HepG2 (cell line): Measurements from ENCODE around the gene KIAA1958. TPM values are rescaled to one million over a fixed set of nuclear protein-coding genes. Genes with fewer than 3 reads are reported as not detected.
A peak's percentile ranks its signal among the peaks of the same experiment; 100 is the strongest.

Experiments
- EED ChIP-seq: sonication (generic); formaldehyde crosslinking; IDR thresholded peaks from 2 replicates; pipeline ENCODE4 v1.5.0; 2020; ENCODE audit warnings: mild to moderate bottlenecking, missing genetic modification reagents
- HMG20B ChIP-seq: conservative IDR thresholded peaks from 2 replicates; pipeline ENCODE4 v1.6.1; 2016; ENCODE audit warnings: missing genetic modification reagents, missing compliant biosample characterization
- IKZF1 ChIP-seq: fragments of 450-650 bp; IDR thresholded peaks from 2 replicates; pipeline ENCODE4 v1.7.1; 2016
- LCORL ChIP-seq, 2 experiments: fragments of 450-650 bp in 1 of 2; sonication (generic) in 1 of 2; formaldehyde crosslinking in 1 of 2; IDR thresholded peaks; 2 replicates each; pipeline versions ENCODE4 v1.5.0 to v1.6.1; 2017 to 2020; ENCODE audit warnings: antibody characterized with exemption in 1 of 2, missing genetic modification reagents in 1 of 2
- MEIS1 ChIP-seq: sonication (generic); formaldehyde crosslinking; IDR thresholded peaks from 2 replicates; pipeline ENCODE4 v1.9.0; 2021; ENCODE audit warnings: mild to moderate bottlenecking, missing genetic modification reagents, moderate library complexity, borderline replicate concordance
- RAD21 ChIP-seq: fragments of 450-650 bp; formaldehyde crosslinking; IDR thresholded peaks from 2 replicates; pipeline ENCODE4 v1.5.0; 2020; ENCODE audit warnings: mild to moderate bottlenecking
- ZMYM4 ChIP-seq: sonication (generic); formaldehyde crosslinking; IDR thresholded peaks from 2 replicates; pipeline ENCODE4 v1.8.1; 2023; ENCODE audit warnings: mild to moderate bottlenecking, missing genetic modification reagents
- ZNF143 ChIP-seq: sonication (generic); formaldehyde crosslinking; IDR thresholded peaks from 2 replicates; pipeline ENCODE4 v1.4.0; 2020; ENCODE audit warnings: missing genetic modification reagents
- ZNF552 ChIP-seq: sonication (generic); formaldehyde crosslinking; IDR thresholded peaks from 2 replicates; pipeline ENCODE4 v1.9.0; 2022; ENCODE audit warnings: missing genetic modification reagents, mild to moderate bottlenecking, borderline replicate concordance
- ZSCAN12 ChIP-seq: sonication (generic); formaldehyde crosslinking; IDR thresholded peaks from 2 replicates; pipeline ENCODE4 v1.9.0; 2021; ENCODE audit warnings: mild to moderate bottlenecking, missing genetic modification reagents
- polyA plus RNA-seq, 8 experiments: library from polyadenylated mRNA; depleted of rRNA in 3 of 8; stranded (reverse) in 7 of 8; unstranded in 1 of 8; fragments of >200 nt; fragmentation: Illumina TruSeq in 4 of 8; extraction: Trizol in 4 of 8; gene quantifications; 2 replicates each; pipeline versions ENCODE4 v1.2.1 to v1.2.3, GENCODE V29; 2011 to 2016; ENCODE audit warnings: low read depth in 4 of 8, missing spikeins in 1 of 8, mixed read lengths in 1 of 8; ENCODE audit not compliant: insufficient read depth in 1 of 8
- total RNA-seq, 5 experiments: library from RNA; depleted of rRNA; stranded (reverse); fragments of >200 nt; fragmentation: Illumina TruSeq; extraction: Trizol; gene quantifications; 2 replicates each; pipeline ENCODE4 v1.2.3, GENCODE V29; 2016; ENCODE audit warnings: low read depth in 1 of 5
- TF ChIP-seq, protein P1 (sequence below): sonication (generic); formaldehyde crosslinking; IDR thresholded peaks from 2 replicates; pipeline ENCODE4 v1.4.0; 2020; ENCODE audit warnings: missing genetic modification reagents, borderline replicate concordance
- TF ChIP-seq, protein P2 (sequence below): sonication (generic); formaldehyde crosslinking; IDR thresholded peaks from 2 replicates; pipeline ENCODE4 v1.4.0; 2020; ENCODE audit warnings: missing genetic modification reagents, borderline replicate concordance
- TF ChIP-seq, protein P3 (sequence below): sonication (generic); formaldehyde crosslinking; IDR thresholded peaks from 2 replicates; pipeline ENCODE4 v1.4.0; 2020; ENCODE audit warnings: missing genetic modification reagents
- TF ChIP-seq, protein P4 (sequence below): sonication (generic); formaldehyde crosslinking; IDR thresholded peaks from 2 replicates; pipeline ENCODE4 v1.4.0; 2020; ENCODE audit warnings: missing genetic modification reagents

KIAA1958 gene
- total and polyA plus RNA-seq, 2 of the 13 experiments (the other 11 are each of a cell fraction or from before 2014, with no cell fraction given) = 8.5 to 10.3 TPM

DNA sequence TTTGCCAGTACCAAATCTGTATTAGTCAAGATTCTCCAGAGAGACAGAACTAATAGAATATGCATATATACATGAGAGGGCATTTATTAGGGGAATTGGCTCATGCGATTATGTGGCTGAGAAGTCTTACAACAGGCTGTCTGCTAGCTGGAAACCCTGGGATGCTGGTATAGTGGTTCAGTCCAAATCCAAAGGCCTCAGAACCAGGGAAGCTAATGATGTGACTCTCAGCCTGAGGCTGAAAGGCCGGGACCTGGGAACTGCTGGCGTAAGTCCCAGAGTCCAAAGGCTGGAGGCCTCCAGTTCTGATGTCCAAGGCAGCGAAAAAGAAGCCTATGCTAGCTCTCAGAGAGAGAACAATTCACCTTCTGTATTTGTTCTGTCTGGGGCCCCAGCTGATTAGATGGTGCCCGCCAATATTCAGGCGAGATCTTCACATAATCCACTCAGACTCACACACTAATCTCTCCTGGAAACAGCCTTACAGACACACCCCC, 84.1 kb downstream of the KIAA1958 start (continued):
- TF ChIP-seq, protein P1, sequence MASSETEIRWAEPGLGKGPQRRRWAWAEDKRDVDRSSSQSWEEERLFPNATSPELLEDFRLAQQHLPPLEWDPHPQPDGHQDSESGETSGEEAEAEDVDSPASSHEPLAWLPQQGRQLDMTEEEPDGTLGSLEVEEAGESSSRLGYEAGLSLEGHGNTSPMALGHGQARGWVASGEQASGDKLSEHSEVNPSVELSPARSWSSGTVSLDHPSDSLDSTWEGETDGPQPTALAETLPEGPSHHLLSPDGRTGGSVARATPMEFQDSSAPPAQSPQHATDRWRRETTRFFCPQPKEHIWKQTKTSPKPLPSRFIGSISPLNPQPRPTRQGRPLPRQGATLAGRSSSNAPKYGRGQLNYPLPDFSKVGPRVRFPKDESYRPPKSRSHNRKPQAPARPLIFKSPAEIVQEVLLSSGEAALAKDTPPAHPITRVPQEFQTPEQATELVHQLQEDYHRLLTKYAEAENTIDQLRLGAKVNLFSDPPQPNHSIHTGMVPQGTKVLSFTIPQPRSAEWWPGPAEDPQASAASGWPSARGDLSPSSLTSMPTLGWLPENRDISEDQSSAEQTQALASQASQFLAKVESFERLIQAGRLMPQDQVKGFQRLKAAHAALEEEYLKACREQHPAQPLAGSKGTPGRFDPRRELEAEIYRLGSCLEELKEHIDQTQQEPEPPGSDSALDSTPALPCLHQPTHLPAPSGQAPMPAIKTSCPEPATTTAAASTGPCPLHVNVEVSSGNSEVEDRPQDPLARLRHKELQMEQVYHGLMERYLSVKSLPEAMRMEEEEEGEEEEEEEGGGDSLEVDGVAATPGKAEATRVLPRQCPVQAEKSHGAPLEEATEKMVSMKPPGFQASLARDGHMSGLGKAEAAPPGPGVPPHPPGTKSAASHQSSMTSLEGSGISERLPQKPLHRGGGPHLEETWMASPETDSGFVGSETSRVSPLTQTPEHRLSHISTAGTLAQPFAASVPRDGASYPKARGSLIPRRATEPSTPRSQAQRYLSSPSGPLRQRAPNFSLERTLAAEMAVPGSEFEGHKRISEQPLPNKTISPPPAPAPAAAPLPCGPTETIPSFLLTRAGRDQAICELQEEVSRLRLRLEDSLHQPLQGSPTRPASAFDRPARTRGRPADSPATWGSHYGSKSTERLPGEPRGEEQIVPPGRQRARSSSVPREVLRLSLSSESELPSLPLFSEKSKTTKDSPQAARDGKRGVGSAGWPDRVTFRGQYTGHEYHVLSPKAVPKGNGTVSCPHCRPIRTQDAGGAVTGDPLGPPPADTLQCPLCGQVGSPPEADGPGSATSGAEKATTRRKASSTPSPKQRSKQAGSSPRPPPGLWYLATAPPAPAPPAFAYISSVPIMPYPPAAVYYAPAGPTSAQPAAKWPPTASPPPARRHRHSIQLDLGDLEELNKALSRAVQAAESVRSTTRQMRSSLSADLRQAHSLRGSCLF (CRISPR knock-in tag) = no peak
- no peak for TF ChIP-seq MEIS1 (CRISPR knock-in tag)
- TF ChIP-seq RAD21 = peak; percentile 51; the same call in 1 of the 2 replicates
- TF ChIP-seq, protein P2, sequence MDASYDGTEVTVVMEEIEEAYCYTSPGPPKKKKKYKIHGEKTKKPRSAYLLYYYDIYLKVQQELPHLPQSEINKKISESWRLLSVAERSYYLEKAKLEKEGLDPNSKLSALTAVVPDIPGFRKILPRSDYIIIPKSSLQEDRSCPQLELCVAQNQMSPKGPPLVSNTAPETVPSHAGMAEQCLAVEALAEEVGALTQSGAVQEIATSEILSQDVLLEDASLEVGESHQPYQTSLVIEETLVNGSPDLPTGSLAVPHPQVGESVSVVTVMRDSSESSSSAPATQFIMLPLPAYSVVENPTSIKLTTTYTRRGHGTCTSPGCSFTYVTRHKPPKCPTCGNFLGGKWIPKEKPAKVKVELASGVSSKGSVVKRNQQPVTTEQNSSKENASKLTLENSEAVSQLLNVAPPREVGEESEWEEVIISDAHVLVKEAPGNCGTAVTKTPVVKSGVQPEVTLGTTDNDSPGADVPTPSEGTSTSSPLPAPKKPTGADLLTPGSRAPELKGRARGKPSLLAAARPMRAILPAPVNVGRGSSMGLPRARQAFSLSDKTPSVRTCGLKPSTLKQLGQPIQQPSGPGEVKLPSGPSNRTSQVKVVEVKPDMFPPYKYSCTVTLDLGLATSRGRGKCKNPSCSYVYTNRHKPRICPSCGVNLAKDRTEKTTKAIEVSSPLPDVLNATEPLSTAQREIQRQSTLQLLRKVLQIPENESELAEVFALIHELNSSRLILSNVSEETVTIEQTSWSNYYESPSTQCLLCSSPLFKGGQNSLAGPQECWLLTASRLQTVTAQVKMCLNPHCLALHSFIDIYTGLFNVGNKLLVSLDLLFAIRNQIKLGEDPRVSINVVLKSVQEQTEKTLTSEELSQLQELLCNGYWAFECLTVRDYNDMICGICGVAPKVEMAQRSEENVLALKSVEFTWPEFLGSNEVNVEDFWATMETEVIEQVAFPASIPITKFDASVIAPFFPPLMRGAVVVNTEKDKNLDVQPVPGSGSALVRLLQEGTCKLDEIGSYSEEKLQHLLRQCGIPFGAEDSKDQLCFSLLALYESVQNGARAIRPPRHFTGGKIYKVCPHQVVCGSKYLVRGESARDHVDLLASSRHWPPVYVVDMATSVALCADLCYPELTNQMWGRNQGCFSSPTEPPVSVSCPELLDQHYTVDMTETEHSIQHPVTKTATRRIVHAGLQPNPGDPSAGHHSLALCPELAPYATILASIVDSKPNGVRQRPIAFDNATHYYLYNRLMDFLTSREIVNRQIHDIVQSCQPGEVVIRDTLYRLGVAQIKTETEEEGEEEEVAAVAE (CRISPR knock-in tag) = no peak
- TF ChIP-seq ZNF552 (CRISPR knock-in tag) = no peak
- TF ChIP-seq ZNF143 = no peak
- no peak for TF ChIP-seq ZSCAN12 (CRISPR knock-in tag)
- no peak for TF ChIP-seq HMG20B (CRISPR knock-in tag)
- TF ChIP-seq, protein P3, sequence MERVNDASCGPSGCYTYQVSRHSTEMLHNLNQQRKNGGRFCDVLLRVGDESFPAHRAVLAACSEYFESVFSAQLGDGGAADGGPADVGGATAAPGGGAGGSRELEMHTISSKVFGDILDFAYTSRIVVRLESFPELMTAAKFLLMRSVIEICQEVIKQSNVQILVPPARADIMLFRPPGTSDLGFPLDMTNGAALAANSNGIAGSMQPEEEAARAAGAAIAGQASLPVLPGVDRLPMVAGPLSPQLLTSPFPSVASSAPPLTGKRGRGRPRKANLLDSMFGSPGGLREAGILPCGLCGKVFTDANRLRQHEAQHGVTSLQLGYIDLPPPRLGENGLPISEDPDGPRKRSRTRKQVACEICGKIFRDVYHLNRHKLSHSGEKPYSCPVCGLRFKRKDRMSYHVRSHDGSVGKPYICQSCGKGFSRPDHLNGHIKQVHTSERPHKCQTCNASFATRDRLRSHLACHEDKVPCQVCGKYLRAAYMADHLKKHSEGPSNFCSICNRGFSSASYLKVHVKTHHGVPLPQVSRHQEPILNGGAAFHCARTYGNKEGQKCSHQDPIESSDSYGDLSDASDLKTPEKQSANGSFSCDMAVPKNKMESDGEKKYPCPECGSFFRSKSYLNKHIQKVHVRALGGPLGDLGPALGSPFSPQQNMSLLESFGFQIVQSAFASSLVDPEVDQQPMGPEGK = peak; percentile 18; the same call in 1 of the 2 replicates
- no peak for TF ChIP-seq IKZF1
- no peak for TF ChIP-seq LCORL (IDR thresholded peaks at IDR 0.05)
- 0 out of 2 replicates have a peak, but pooled peaks have one; percentile 38 for TF ChIP-seq LCORL (CRISPR knock-in tag; IDR thresholded peaks at IDR 0.05)
- peak; percentile 82 for TF ChIP-seq ZMYM4 (CRISPR knock-in tag)
- no peak for TF ChIP-seq EED (CRISPR knock-in tag)
- TF ChIP-seq, protein P4, sequence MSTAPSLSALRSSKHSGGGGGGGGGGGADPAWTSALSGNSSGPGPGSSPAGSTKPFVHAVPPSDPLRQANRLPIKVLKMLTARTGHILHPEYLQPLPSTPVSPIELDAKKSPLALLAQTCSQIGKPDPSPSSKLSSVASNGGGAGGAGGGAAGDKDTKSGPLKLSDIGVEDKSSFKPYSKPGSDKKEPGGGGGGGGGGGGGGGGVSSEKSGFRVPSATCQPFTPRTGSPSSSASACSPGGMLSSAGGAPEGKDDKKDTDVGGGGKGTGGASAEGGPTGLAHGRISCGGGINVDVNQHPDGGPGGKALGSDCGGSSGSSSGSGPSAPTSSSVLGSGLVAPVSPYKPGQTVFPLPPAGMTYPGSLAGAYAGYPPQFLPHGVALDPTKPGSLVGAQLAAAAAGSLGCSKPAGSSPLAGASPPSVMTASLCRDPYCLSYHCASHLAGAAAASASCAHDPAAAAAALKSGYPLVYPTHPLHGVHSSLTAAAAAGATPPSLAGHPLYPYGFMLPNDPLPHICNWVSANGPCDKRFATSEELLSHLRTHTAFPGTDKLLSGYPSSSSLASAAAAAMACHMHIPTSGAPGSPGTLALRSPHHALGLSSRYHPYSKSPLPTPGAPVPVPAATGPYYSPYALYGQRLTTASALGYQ = peak; percentile 69; the same call in 1 of the 2 replicates
